HG03135 (cell line): ENCODE results near the gene SH2D6.
A peak's percentile ranks its signal among the peaks of the same experiment; 100 is the strongest.

Experiments used
- ATAC-seq: cut with Tn5 transposase; IDR thresholded peaks from one replicate; pipeline ENCODE4 v1.9.1; 2021; ENCODE audit warnings: mild to moderate bottlenecking, moderate library complexity; ENCODE audit not compliant: unreplicated experiment

SH2D6 gene

DNA sequence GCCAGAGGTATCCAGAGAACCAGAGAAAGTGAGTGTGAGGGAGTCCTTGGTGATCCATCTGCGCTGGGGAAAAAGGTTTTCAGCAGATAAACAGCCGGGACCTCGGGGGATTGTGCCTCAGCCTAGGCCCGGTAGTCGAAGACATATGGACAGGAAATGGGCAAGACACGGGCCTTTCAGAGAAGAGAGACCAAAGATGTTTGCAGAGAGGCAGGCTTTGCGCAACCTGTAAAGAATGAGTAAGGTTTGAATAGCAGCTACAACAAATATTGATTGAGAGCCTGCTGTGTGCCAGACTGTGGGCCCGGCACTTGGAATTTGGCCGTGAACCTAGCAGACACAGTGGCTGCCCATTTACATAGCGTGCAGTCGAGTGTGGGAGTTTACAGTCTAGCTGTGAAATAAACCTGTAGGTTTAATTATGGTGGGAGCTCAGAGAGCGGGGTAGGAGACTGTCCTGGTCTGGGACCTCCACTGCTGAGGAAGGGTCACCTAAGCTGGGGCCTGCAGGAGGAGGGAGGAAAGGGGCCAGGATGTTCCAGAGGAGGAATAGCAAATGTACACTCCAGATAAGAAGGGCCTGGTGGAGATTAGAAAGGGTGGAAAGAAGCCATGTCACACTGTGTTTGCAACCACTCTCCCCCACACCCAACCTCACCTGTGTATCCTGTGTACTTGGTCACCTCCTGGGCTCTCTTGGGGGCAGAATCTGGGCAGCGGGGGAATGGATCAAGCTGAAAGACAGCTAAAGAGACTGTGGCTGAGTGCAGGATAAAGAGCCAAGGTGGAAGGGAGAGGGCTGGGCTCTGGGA is 3.0 kb downstream of the SH2D6 start:
- ATAC-seq, result no peak

DNA sequence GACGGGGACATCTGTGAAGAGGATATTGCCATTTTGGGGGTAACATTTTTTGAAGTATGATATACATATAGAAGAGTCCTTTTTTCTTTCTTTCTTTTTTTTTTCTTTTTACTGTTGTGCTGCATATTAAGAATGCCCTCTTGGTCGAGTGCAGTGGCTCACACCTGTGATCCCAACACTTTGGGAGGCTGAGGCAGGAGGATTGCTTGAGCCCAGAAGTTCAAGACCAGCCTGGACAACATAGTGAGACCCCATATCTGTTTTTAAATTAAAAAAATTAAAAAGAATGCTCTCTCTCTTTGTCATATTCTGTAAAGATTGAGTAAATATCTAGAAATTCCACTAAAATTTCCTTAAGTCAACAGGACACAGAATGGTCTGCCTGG is 3.6 kb downstream of the SH2D6 start:
- no peak for ATAC-seq

DNA sequence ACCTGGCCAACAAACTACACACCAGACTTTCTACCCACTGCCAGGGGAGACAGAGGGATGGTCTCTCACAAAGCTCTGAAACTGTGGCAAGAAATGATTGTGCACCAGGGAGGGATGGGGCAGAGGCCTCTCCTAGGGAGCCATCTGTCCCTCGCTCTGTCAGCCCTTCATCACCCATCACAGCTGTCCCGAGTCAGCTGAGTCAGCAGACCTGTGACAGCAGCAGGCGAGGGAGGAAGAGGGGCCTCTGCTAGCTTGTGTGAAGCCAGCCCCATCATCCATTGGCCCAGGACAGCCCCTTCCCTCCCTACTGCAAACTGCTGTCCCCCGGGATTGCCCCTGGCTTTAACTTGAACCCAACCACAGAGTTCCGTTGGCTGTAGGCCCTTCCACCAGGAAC is 5.0 kb downstream of the SH2D6 start:
- no peak for ATAC-seq

DNA sequence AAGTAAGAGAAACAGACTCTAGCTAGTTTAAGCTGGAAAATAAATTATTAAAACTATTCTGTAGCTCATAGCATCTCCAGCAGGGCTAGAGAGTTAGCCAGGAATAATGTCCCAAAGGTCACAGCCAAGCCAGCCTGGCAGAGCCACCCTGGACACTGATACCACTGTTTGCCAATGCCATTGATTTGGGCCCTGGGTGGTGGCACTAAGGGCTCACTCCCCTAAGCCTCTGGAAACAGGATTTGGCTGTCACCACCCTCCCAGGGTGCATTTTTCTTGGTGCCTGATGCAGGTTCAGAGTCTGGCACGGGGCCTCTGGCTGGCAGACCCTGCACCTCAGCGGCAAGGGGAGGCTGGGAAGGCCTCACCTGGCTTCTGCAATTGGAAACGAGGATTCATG is 7.1 kb downstream of the SH2D6 start:
- no peak for ATAC-seq

DNA sequence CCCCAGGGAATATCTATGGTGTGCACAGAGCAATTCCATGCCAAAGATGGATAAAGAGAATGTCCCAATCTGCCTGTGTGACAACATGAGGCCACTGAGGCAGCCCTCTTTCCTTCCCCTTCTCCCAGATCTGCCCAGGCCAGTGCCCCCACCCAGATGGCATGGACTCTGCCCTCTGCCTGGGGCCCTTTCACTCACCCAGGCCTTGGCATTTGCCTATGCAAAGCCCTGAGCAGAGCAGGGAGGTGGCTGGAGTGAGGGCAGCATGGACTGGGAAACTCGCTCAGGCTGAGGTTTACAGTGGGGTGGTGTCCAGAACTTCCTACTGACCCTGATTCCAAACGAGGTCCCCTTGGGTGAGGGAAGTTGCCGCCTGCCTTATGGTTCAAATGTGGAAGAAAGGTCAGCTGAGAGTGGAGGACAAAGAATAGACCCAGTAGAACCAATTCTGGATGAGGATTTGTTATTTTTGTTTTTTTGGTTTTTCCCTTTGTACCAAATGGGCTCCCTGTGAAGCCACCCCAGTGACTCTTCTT is 8.9 kb downstream of the SH2D6 start:
- ATAC-seq, result no peak

DNA sequence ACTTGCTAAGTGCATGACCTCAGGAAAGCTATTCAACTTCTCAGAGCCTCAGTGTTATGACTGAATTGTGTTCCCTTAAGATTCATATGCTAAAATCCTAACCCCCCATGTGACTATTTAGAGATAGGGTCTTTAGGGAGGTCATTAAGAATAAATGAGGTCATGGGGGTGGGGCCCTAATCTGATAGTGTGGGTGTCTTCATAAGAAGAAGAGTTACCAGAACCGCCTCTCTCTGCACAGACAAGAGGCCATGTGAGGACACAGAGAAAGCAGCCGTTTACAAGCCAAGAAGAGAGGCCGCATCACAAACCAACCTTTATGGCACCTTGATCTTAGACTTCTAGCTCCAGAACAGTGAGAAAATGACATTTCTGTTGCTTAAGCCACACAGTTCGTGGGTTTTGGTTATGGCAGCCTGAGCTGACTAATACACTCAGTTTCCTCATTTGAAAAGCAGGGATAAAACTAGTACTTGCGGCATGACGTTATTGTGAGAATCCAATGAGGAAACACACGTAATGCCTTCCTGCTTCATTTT is 9.9 kb downstream of the SH2D6 start:
- ATAC-seq, result no peak

DNA sequence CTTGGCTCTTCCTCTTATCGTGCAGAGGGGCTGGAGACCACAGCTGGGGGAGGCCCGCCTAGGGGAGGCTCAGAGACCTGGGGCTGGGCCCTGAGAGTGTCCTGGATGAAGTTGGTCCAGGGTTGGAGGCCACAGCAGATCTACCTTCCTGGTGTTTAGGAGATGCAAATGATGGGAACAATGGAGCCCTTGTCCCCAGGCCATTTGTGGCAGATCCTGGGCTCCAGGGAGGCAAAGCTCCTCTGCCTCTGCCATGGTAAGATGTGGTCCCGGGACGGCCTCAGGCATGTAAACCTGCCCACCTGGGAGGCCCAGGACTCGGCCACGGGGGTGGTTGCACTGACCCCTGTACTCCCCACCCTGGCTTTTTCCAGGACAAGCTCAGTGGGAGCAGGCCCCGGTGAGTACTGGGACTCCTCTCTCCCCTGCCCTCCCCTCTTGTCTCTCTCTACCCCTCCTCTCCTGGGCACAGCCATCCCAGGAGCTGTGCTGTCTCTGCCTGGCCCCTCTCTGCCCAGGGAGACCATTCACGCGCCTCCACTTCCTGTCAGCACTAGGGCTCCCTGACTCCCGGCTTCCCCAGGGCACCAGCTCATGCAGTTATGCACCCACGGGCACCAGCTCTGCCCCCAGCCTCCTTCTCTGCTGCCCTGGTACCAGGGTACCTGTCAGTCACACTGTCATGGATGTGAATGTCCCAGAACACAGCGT is 10.9 kb downstream of the SH2D6 start:
- no peak for ATAC-seq

DNA sequence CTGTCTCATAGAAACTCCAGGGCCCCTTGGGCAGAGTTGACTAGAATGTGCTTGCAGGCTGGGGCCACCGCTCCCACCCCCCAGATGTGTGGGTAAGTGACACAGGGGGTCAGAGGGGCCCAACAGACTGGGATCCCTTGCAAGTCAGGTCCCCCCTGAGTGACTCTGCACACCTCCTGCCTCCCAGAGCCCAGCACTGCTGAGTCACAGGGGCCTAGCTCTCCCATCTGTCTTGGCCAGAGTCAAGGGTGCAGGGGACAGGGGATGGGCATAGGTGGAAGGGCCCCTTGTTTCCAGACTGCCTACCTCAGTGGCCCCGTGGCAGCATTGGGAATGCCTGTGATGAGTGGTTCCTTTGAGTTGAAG is 11.4 kb downstream of the SH2D6 start:
- no peak for ATAC-seq

DNA sequence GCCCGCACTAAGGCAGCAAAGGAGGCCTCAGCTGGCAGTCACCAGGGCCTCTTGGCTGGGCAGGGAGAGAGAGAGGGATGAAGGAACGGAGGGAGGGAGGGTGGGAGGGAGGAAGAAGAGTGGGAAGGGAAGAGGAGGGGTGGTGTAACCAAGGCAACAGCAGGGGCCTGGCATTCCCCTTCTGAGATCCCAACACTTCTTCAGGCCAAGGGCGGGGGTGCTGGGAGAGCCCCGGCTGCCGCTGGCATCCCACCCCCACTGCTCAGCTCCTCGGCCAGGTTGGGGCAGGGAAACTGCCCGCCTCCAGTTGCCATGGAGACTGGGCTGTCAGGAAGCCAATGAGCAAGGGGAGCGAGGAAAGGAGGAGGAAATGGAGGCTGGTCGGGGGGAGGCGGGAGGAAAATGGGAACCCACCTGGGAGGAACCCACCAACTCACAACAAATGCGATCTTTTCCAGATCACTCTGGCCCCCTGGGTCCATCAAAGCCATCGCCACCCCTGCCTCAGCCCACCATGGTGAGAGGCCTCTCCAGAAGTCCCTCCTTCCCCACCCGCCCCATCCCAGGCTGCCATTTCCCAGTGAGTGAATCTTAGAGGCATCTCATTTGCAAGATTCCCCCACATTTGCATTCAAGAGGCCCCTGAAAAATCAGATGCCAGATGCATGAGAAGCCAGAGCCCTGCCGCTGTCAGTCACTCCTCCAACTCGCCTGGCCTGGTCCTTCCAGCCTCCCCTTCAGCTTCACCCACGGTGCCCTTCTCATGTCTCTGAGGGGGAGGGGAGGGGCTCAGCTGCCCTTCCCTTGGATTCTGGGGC is 12.4 kb downstream of the SH2D6 start:
- ATAC-seq, result no peak

DNA sequence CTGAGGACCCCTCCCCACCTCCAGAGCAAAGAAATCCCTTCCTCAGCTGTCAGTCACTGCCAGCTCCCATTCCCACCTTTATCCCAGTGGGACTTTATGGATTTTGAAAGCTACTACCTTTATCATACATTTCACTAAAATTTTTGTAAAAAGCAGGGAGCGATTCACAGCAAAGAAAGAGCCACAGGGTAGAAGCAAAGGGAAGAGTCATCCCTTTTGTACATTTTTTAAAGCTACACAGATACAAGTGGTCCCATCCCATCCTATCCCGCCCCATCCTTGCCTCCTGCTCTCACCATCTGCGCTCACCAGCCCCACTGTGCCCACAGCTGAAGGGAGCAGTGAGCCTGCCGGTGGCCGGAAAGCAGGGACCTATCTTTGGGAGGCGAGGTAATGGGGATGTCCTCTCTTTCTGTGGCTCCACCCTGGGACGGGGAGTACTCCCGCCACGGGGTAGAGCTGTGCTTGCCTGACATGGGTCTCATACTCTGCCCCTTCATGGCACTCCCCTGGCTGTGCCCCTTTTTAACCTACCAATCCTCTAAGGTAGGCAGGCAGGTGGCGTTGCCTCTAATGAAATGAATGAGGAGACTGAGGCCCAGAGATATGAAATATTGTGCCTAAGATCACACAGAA is 13.2 kb downstream of the SH2D6 start:
- no peak for ATAC-seq

DNA sequence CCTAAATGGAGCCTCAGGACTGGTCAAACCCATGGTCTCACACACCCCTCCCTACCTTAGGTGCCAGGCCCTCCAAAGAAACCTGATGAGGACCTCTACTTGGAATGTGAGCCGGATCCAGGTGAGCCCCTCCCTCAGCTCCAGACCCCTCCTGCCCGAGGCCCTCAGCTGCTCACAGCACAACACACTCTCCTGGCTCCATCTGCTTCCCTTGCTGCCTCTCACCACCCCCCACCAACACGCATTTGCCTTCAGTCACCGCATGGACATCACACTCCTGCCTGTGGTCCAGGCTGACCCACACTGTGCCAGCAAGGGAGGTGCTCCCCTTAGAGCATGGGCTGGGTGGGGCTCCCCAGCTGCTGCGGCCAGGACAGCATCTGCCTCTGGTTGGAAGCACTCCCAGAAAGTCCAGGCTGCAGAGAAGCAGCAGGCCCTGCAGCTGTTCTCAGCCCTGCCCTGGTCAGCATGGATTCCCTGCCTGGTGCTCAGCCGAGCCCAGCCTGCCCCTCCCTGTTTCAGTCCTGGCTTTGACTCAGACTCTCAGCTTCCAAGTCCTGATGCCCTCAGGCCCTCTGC is 15.1 kb downstream of the SH2D6 start:
- no peak for ATAC-seq

DNA sequence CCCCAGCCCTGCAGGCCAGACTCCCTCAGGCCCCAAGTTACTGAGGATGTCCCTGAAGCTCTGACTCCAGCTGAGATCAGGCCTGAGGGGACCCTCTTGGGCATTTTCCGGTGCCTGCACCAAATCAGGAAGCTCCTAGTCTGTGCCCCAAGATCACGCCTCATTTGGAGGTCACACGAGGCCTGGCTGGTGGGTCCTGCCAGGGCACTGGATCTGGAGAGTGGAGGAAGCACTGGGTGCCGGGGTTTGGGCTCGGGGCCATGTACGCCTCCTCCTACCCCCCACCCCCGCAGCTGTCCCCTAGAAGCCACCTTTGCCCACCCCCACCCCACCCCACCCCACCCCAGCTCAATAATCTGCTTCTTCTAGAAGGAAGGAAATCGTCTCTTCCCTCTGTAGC is 16.2 kb downstream of the SH2D6 start:
- no peak for ATAC-seq

DNA sequence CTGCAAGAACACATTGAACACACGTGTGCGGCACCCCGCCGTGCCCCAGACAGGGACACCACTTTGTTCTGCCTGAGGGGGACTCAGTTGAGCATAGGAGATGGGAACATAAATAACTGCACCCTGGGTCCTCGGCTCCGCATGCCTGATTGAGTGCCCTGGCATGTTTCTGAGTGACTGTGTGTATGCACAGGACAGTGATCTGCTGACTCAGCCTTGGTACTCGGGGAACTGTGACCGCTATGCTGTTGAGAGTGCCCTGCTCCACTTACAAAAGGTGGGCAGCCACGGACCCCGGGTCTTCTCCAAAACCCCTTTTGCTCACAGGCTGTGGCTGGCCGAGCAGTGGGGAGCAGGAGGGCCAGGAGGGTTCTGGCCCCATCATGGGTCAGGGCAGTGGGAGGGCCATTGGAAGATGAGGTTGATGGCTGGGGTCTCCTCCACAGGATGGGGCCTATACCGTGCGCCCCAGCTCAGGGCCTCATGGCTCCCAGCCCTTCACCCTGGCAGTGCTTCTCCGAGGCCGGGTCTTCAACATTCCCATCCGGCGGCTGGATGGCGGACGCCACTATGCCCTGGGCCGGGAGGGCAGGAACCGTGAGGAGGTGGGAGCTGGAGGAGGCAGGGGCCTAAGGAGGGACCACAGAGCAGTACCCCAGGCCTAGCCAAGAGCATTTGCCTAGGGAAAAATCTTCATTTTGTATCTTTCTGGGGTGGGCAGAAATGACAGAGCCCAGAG is 16.9 kb downstream of the SH2D6 start:
- ATAC-seq, result no peak

DNA sequence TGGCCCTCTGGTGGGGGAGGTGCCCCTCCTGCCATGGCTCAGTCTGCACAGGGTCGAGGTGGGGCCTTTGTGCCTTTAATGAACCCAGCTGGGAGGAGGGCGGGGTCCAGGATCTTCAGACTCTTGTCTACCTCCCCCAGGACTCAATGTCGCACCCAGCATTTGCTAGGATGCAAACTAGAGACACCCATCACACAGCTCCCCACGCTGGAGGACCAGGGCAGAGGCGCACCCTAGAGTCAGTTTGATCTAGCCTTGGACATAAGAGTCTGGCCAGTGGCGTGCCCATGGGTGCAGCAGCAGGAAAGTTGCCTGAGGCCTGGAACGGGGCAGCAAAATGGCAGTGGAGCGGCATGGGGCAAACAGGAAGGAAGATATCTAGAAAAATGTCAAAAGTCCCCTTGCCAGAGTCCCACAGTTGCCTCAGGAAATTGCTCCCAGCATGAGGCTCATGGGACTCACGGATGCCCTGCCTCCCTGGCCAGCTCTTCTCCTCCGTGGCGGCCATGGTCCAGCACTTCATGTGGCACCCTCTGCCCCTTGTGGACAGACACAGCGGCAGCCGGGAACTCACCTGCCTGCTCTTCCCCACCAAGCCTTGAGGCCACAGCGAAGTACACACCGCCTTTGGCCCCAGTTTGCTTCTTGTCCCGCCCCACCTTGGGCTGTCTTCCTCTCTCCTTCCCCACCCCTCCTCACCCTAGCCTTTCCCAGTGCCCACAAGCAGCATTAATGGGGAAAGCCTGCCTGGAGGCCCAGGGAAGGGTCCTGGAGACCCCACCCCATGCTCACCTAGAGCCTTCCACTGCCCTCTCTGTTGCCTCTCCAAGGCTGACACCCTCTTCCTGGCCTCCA is 17.7 kb downstream of the SH2D6 start:
- no peak for ATAC-seq

DNA sequence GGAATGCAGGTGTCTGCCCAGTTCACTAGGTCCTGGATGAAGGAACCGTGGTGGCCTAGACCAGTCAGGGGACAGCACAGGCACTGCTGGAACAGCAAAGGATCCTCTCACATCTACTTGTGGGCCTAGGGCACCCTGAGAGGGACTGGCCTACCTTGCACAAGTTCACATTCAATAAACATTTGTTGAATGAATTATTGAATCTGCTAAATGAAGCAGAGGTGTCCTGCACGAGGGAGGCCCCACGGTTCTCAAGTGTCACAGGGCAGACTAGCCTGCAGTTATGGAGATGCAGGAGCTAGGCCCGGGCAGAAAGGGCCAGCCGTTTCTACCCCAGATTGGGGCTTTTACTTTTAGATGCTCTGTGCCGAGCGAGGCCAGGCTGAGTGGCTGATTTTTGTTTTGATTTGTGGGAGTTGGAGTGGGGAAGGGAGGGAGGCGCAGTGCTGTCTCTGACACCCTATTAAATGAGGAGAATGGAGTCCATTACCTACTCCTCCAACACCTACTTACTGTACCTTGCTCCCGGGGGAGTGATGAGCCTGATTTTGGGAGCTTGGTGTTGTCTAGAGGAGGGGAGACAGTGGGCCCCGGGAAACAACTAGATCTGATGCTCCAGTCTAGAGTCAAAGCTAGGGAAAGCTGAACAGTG is 18.4 kb downstream of the SH2D6 start:
- no peak for ATAC-seq

DNA sequence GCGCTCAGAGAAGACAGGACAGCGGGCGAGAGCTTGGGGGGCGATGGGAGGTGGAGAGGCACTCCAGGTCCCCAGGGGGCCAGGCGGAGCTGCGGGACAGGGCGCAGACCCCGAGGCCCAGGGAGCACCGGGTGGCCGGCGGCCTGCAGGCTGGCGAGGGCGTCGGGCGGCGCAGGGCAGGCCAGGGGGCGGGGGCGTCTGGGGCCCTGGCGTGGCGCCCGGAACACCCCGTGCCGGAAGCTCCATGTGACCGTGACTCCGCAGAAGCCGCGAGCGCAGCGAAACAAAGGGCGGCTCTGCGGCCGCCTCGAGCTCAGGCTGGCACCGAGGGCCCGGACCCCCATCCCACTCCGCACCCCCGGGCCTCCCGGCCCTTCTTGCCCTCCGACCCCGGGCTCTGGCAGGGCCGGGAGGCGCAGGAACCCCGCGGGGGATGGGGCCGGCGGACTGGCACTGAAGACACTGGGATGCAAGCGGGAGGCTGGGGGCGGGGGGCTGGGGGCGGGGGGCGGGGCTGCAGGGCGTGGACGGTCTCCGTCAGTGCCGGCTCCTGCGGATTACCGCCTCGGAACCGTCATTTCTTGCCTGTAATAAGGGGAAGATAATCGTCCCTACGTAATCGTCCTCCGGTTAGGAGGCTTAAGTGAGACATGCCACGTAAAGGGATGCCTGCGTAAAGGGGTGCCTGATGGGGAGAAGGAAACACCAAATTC is 19.1 kb downstream of the SH2D6 start:
- peak; percentile 77 for ATAC-seq

DNA sequence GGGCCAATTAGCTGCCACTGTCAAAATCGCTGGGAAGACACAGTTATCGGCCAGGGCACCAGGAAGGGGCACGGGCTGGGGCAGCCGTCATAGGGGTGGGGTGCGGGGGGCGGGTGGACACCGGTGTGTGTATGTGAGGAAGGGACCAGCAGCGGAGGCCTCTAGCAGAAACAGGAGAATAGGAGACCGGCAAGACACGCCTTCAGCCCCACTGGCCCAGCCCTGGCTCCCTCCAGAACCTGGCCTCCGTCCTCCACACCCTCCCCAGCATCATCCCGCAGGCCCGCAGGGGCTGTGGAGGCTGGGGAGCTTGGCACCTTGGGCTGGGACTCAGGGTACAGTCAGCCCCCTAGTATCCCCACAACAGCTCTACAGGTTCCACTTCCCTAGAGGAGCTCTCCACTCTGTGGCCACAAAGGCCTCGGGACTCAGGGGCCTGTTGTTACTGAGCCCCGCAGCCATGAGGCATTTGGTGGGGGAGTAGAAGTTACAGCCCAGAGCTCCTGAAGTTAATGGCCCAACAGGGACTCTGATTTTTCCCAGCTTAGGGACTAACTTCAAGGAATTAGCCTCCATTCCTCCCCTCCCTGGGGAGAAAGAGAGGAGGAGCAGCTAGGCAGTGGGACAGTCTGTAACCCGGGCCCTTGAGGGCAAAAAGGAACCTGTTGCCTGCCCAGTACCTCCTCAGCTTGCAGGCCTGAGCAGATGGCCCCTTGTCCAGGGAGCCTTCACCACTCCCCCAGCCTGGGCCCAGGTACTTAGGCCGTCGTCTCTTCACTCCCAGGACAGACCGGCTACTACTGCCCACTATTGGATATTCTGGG is 19.9 kb downstream of the SH2D6 start:
- ATAC-seq, result no peak
